Measurements from ENCODE around the gene NR6A1.
A peak's percentile ranks its signal among the peaks of the same experiment; 100 is the strongest.

NR6A1 gene

GRCh38 chr9:124665391-124666058 is 105.6 kb downstream of the NR6A1 start:
- H4K8ac ChIP-seq (ENCODE audit: low read length) = no peak overlapping the region
- H4K91ac ChIP-seq (ENCODE audit: low read length) = no peak overlapping the region
- H2BK12ac ChIP-seq (ENCODE audit: low read length in 2 of 2) = no peak overlapping the region
- H2AK5ac ChIP-seq (ENCODE audit: low read length, severe bottlenecking) = no peak overlapping the region
- peaks cover 3% of the 10 kb centered on the region for H3K79me1 ChIP-seq (replicated peaks; ENCODE audit: low read length, poor library complexity, severe bottlenecking)
- no peak overlapping the region for H2AFZ ChIP-seq (ENCODE audit: low read depth, low read length)
- H3K4me1 ChIP-seq (ENCODE audit: control insufficient read depth, insufficient read depth, low read depth, low read length) = peaks cover 7% of the 10 kb centered on the region
- WGBS = 40% methylated on average over 2 of the region's 5 CpGs
- H2BK15ac ChIP-seq (ENCODE audit: low read depth, poor library complexity, severe bottlenecking) = no peak overlapping the region
- H3K27ac ChIP-seq (ENCODE audit: low read length, poor library complexity, severe bottlenecking) = peak overlapping the region; percentile 40
- H2BK120ac ChIP-seq (ENCODE audit: low read depth, low read length) = no peak overlapping the region
- H3K14ac ChIP-seq (ENCODE audit: low read length in 2 of 2) = no peak overlapping the region
- no peaks in the 10 kb centered on the region for H3K27me3 ChIP-seq (ENCODE audit: control insufficient read depth in 1 of 2, insufficient read depth in 1 of 2, low read length in 2 of 2)
- H3K9me3 ChIP-seq (ENCODE audit: control insufficient read depth, low read length) = no peaks in the 10 kb centered on the region
- H3K4me3 ChIP-seq (ENCODE audit: insufficient read depth in 1 of 2, low read depth in 1 of 2, low read length in 2 of 2) = no peak overlapping the region
- H3K18ac ChIP-seq (ENCODE audit: low read depth in 1 of 2, low read length in 2 of 2) = no peak overlapping the region
- no peak overlapping the region for H3K9ac ChIP-seq (ENCODE audit: low read length)
- H3K36me3 ChIP-seq (ENCODE audit: control insufficient read depth in 1 of 2, insufficient read depth in 2 of 2, low read depth in 1 of 2, low read length in 2 of 2) = no peaks in the 10 kb centered on the region
- H2BK5ac ChIP-seq (ENCODE audit: low read depth, low read length, poor library complexity, severe bottlenecking) = no peak overlapping the region
- no peak overlapping the region for H3K4ac ChIP-seq (ENCODE audit: low read depth in 1 of 2, low read length in 2 of 2)
- H3K23ac ChIP-seq (ENCODE audit: low read length in 2 of 2) = no peak overlapping the region
- DNase-seq = peak; percentile 64
- H3K4me2 ChIP-seq (ENCODE audit: low read length, poor library complexity, severe bottlenecking) = no peak overlapping the region

- no peak overlapping the region for H3K9ac ChIP-seq (ENCODE audit: low read length)
- no peak overlapping the region for H3K4me3 ChIP-seq (ENCODE audit: insufficient read depth in 1 of 2, low read depth in 1 of 2, low read length in 2 of 2)
- H3K27ac ChIP-seq (ENCODE audit: low read length, poor library complexity, severe bottlenecking) = no peak overlapping the region
- no peak overlapping the region for H3K4me2 ChIP-seq (ENCODE audit: low read length, poor library complexity, severe bottlenecking)
- H4K8ac ChIP-seq (ENCODE audit: low read length) = no peak overlapping the region
- H3K23ac ChIP-seq (ENCODE audit: low read length in 2 of 2) = no peak overlapping the region
- no peaks in the 10 kb centered on the region for H3K27me3 ChIP-seq (ENCODE audit: control insufficient read depth in 1 of 2, insufficient read depth in 1 of 2, low read length in 2 of 2)
- DNase-seq = no peak
- no peak overlapping the region for H2BK15ac ChIP-seq (ENCODE audit: low read depth, poor library complexity, severe bottlenecking)
- H3K4me1 ChIP-seq (ENCODE audit: control insufficient read depth, insufficient read depth, low read depth, low read length) = peaks cover 4% of the 10 kb centered on the region
- H2AK5ac ChIP-seq (ENCODE audit: low read length, severe bottlenecking) = peak overlapping the region; percentile 69
- H4K91ac ChIP-seq (ENCODE audit: low read length) = no peak overlapping the region
- no peak overlapping the region for H3K18ac ChIP-seq (ENCODE audit: low read depth in 1 of 2, low read length in 2 of 2)
- H3K9me3 ChIP-seq (ENCODE audit: control insufficient read depth, low read length) = no peaks in the 10 kb centered on the region
- WGBS = 97% methylated on average over 2 of the region's 2 CpGs
- no peak overlapping the region for H2AFZ ChIP-seq (ENCODE audit: low read depth, low read length)
- no peak overlapping the region for H2BK120ac ChIP-seq (ENCODE audit: low read depth, low read length)
- H3K4ac ChIP-seq (ENCODE audit: low read depth in 1 of 2, low read length in 2 of 2) = no peak overlapping the region
- no peak overlapping the region for H3K14ac ChIP-seq (ENCODE audit: low read length in 2 of 2)
- no peak overlapping the region for H2BK5ac ChIP-seq (ENCODE audit: low read depth, low read length, poor library complexity, severe bottlenecking)
- no peaks in the 10 kb centered on the region for H3K36me3 ChIP-seq (ENCODE audit: control insufficient read depth in 1 of 2, insufficient read depth in 2 of 2, low read depth in 1 of 2, low read length in 2 of 2)
- peaks cover 1% of the 10 kb centered on the region for H3K79me1 ChIP-seq (replicated peaks; ENCODE audit: low read length, poor library complexity, severe bottlenecking)
- H2BK12ac ChIP-seq (ENCODE audit: low read length in 2 of 2) = no peak overlapping the region
Observed at GRCh38 chr9:124664143-124664542, 107.0 kb downstream of the NR6A1 start.

GRCh38 chr9:124663046-124663961 is 107.8 kb downstream of the NR6A1 start:
- Histone ChIP-seq H2AK5ac (ENCODE audit: low read length, severe bottlenecking) (no peak overlapping the region), H3K14ac (ENCODE audit: low read length in 2 of 2) (no peak overlapping the region), H3K79me1 (replicated peaks; ENCODE audit: low read length, poor library complexity, severe bottlenecking) (peaks cover 1% of the 10 kb centered on the region), H3K36me3 (ENCODE audit: control insufficient read depth in 1 of 2, insufficient read depth in 2 of 2, low read depth in 1 of 2, low read length in 2 of 2) (no peaks in the 10 kb centered on the region), H3K4ac (ENCODE audit: low read depth in 1 of 2, low read length in 2 of 2) (no peak overlapping the region), H3K27ac (ENCODE audit: low read length, poor library complexity, severe bottlenecking) (no peak overlapping the region), H3K9ac (ENCODE audit: low read length) (no peak overlapping the region), H2BK12ac (ENCODE audit: low read length in 2 of 2) (no peak overlapping the region), H3K4me2 (ENCODE audit: low read length, poor library complexity, severe bottlenecking) (no peak overlapping the region), H3K4me1 (ENCODE audit: control insufficient read depth, insufficient read depth, low read depth, low read length) (peaks cover 4% of the 10 kb centered on the region), H2BK15ac (ENCODE audit: low read depth, poor library complexity, severe bottlenecking) (no peak overlapping the region), H2AFZ (ENCODE audit: low read depth, low read length) (no peak overlapping the region), H2BK120ac (ENCODE audit: low read depth, low read length) (no peak overlapping the region), H3K9me3 (ENCODE audit: control insufficient read depth, low read length) (no peaks in the 10 kb centered on the region), H4K91ac (ENCODE audit: low read length) (no peak overlapping the region), H3K18ac (ENCODE audit: low read depth in 1 of 2, low read length in 2 of 2) (no peak overlapping the region), H2BK5ac (ENCODE audit: low read depth, low read length, poor library complexity, severe bottlenecking) (no peak overlapping the region), H3K27me3 (ENCODE audit: control insufficient read depth in 1 of 2, insufficient read depth in 1 of 2, low read length in 2 of 2) (no peaks in the 10 kb centered on the region), H3K4me3 (ENCODE audit: insufficient read depth in 1 of 2, low read depth in 1 of 2, low read length in 2 of 2) (no peak overlapping the region), H4K8ac (ENCODE audit: low read length) (no peak overlapping the region), H3K23ac (ENCODE audit: low read length in 2 of 2) (no peak overlapping the region)
- peak; percentile 27 for DNase-seq
- 84% methylated on average over 5 of the region's 6 CpGs for whole genome bisulfite sequencing

- H2BK12ac ChIP-seq (ENCODE audit: low read length in 2 of 2) = no peak overlapping the region
- no peak overlapping the region for H2BK120ac ChIP-seq (ENCODE audit: low read depth, low read length)
Observed at GRCh38 chr9:124662561-124662960, 108.5 kb downstream of the NR6A1 start.

More at GRCh38 chr9:124662561-124662960, 108.5 kb downstream of the NR6A1 start:
- Histone ChIP-seq H3K23ac (ENCODE audit: low read length in 2 of 2) (no peak overlapping the region), H3K9ac (ENCODE audit: low read length) (no peak overlapping the region), H3K79me1 (replicated peaks; ENCODE audit: low read length, poor library complexity, severe bottlenecking) (no peaks in the 10 kb centered on the region), H3K27ac (ENCODE audit: low read length, poor library complexity, severe bottlenecking) (no peak overlapping the region), H3K4ac (ENCODE audit: low read depth in 1 of 2, low read length in 2 of 2) (no peak overlapping the region), H3K27me3 (ENCODE audit: control insufficient read depth in 1 of 2, insufficient read depth in 1 of 2, low read length in 2 of 2) (no peaks in the 10 kb centered on the region), H4K8ac (ENCODE audit: low read length) (no peak overlapping the region), H3K14ac (ENCODE audit: low read length in 2 of 2) (no peak overlapping the region), H3K4me2 (ENCODE audit: low read length, poor library complexity, severe bottlenecking) (no peak overlapping the region), H2BK15ac (ENCODE audit: low read depth, poor library complexity, severe bottlenecking) (no peak overlapping the region), H3K9me3 (ENCODE audit: control insufficient read depth, low read length) (no peaks in the 10 kb centered on the region), H2BK5ac (ENCODE audit: low read depth, low read length, poor library complexity, severe bottlenecking) (no peak overlapping the region), H2AK5ac (ENCODE audit: low read length, severe bottlenecking) (no peak overlapping the region), H3K4me1 (ENCODE audit: control insufficient read depth, insufficient read depth, low read depth, low read length) (peaks cover 4% of the 10 kb centered on the region), H3K18ac (ENCODE audit: low read depth in 1 of 2, low read length in 2 of 2) (no peak overlapping the region), H2AFZ (ENCODE audit: low read depth, low read length) (no peak overlapping the region), H4K91ac (ENCODE audit: low read length) (no peak overlapping the region), H3K36me3 (ENCODE audit: control insufficient read depth in 1 of 2, insufficient read depth in 2 of 2, low read depth in 1 of 2, low read length in 2 of 2) (no peaks in the 10 kb centered on the region), H3K4me3 (ENCODE audit: insufficient read depth in 1 of 2, low read depth in 1 of 2, low read length in 2 of 2) (no peak overlapping the region)
- no peak for DNase-seq
- WGBS = 100% methylated on average over 1 of the region's 2 CpGs
